Memory B cell (primary cell): ENCODE data around the gene ELP4.
"Not testable (repeated sequence)": the region's sequence is repeated elsewhere in the genome, so short reads cannot be mapped to it uniquely, and the experiment has no call there.

Experiments
- ATAC-seq: fragments of 150-1000 bp; cut with Tn5 transposase; 2 replicates; pipeline ENCODE4 v1.10.0; 2021; ENCODE audit warnings: low read depth, mild to moderate bottlenecking, moderate library complexity
- DNase-seq, 2 donors: peaks; one replicate each; pipeline ENCODE4 v3.0.0; 2022; ENCODE audit warnings: low spot score in 2 of 2
- H3K27ac Mint-ChIP-seq: one replicate; pipeline ENCODE4 v1.8.0; 2022; ENCODE audit warnings: mild to moderate bottlenecking, moderate library complexity, mixed read lengths
- H3K27me3 Mint-ChIP-seq: one replicate; pipeline ENCODE4 v1.8.0; 2022; ENCODE audit warnings: mixed read lengths
- H3K36me3 Mint-ChIP-seq: one replicate; pipeline ENCODE4 v1.8.0; 2022; ENCODE audit warnings: mild to moderate bottlenecking, mixed read lengths
- H3K4me1 Mint-ChIP-seq: one replicate; pipeline ENCODE4 v1.8.0; 2022; ENCODE audit warnings: mixed read lengths
- H3K4me3 Mint-ChIP-seq: one replicate; pipeline ENCODE4 v1.8.0; 2022; ENCODE audit warnings: mild to moderate bottlenecking, moderate library complexity, mixed read lengths
- H3K9me3 Mint-ChIP-seq: one replicate; pipeline ENCODE4 v1.8.0; 2022; ENCODE audit warnings: mixed read lengths

Gene ELP4

DNA sequence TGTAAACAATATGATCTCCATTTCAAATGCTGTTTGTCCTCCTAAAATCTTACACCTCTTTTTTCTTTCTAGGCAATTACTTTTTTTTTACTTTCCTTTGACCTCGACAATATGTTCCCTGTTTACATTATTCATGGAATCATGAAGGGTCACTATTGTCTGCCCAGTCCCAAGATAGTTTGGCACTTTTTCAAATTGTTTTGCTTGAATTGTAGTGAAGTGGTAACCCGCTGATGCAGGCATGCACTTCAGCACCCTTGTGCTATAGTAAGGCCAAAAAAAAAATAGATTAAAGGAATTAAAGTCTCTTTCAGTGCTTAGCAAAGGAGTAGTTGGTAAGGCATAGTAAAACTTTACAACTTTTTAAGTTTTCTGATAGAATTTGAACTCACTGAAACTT lies 210.7 kb downstream of the ELP4 start:
- Mint-ChIP-seq H3K27ac (no peak overlapping the region), H3K4me3 (no peak overlapping the region), H3K9me3 (no peaks in the 10 kb centered on the region), H3K4me1 (no peaks in the 10 kb centered on the region), H3K27me3 (no peaks in the 10 kb centered on the region), H3K36me3 (peaks cover 9% of the 10 kb centered on the region)
- no peak for ATAC-seq
- no peak for DNase-seq

- no peak overlapping the region for H3K27ac Mint-ChIP-seq
- H3K9me3 Mint-ChIP-seq: no peaks in the 10 kb centered on the region
- ATAC-seq: no peak
- no peaks in the 10 kb centered on the region for H3K27me3 Mint-ChIP-seq
- peaks cover 12% of the 10 kb centered on the region for H3K36me3 Mint-ChIP-seq
- no peak for DNase-seq
- no peaks in the 10 kb centered on the region for H3K4me1 Mint-ChIP-seq
- no peak overlapping the region for H3K4me3 Mint-ChIP-seq
These were observed 211.3 kb downstream of the ELP4 start for GRCh38 chr11:31720671-31721365.

GRCh38 chr11:31722754-31723153 lies 213.2 kb downstream of the ELP4 start:
- Mint-ChIP-seq H3K27me3 (no peaks in the 10 kb centered on the region), H3K4me1 (no peaks in the 10 kb centered on the region), H3K9me3 (no peaks in the 10 kb centered on the region), H3K4me3 (no peak overlapping the region), H3K27ac (no peak overlapping the region), H3K36me3 (peaks cover 16% of the 10 kb centered on the region)
- no peak for ATAC-seq
- DNase-seq: no peak

GRCh38 chr11:31725176-31725575 lies 215.6 kb downstream of the ELP4 start:
- ATAC-seq (no peak), DNase-seq (no peak)
- Mint-ChIP-seq H3K27me3 (no peaks in the 10 kb centered on the region), H3K4me3 (no peak overlapping the region), H3K9me3 (no peaks in the 10 kb centered on the region), H3K27ac (no peak overlapping the region), H3K36me3 (peaks cover 18% of the 10 kb centered on the region), H3K4me1 (no peaks in the 10 kb centered on the region)

- DNase-seq (no peak), ATAC-seq (no peak)
- Mint-ChIP-seq H3K27ac (no peak overlapping the region), H3K9me3 (peaks cover 6% of the 10 kb centered on the region), H3K36me3 (peaks cover 32% of the 10 kb centered on the region), H3K4me1 (no peaks in the 10 kb centered on the region), H3K4me3 (no peak overlapping the region), H3K27me3 (no peaks in the 10 kb centered on the region)
These were observed 218.9 kb downstream of the ELP4 start for GRCh38 chr11:31728432-31728831.

- Mint-ChIP-seq H3K4me3 (no peak overlapping the region), H3K36me3 (peaks cover 10% of the 10 kb centered on the region), H3K9me3 (peaks cover 12% of the 10 kb centered on the region), H3K27me3 (no peaks in the 10 kb centered on the region), H3K4me1 (no peaks in the 10 kb centered on the region), H3K27ac (no peak overlapping the region)
- no peak for ATAC-seq
- no peak for DNase-seq
These were observed 230.6 kb downstream of the ELP4 start for GRCh38 chr11:31740131-31740530.

- not testable (repeated sequence) for H3K27ac Mint-ChIP-seq, H3K4me1 Mint-ChIP-seq, H3K36me3 Mint-ChIP-seq, DNase-seq, H3K4me3 Mint-ChIP-seq, H3K27me3 Mint-ChIP-seq, ATAC-seq
- H3K9me3 Mint-ChIP-seq: peaks cover 11% of the 10 kb centered on the region
These were observed 231.3 kb downstream of the ELP4 start for GRCh38 chr11:31740731-31741368.

- no peak overlapping the region for H3K27ac Mint-ChIP-seq
These were observed 238.0 kb downstream of the ELP4 start for GRCh38 chr11:31747581-31747980.

DNA sequence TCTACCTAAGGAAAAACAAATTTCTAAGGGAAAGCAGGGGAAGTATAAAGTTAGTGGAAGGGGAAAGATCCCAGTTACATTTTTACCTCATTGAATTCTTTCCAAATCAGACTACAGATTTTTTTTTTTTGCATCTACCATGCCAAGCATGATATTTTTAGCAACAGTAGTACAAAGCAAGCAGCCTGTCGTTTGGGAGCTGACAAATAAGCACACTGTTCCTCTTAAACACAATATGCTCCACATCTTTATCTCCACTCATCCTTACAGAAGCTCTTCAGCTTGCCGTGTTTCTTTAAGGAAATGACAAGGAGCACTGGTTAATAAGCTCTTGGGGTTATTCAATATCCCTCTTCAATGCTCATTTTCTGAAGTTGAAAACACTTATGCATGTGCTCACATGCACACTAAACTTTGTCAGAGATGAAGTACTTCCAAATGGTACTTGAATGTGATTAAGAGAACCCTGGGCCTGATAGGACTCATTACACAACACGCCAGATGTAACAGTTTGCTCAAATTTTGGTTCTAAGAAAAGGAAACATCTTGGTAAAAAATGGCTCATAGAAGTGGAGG lies 247.8 kb downstream of the ELP4 start:
- no peak for ATAC-seq
- H3K27me3 Mint-ChIP-seq: no peaks in the 10 kb centered on the region
- H3K4me3 Mint-ChIP-seq: no peak overlapping the region
- no peaks in the 10 kb centered on the region for H3K9me3 Mint-ChIP-seq
- no peak for DNase-seq
- H3K36me3 Mint-ChIP-seq: peaks cover 6% of the 10 kb centered on the region
- no peak overlapping the region for H3K27ac Mint-ChIP-seq
- no peaks in the 10 kb centered on the region for H3K4me1 Mint-ChIP-seq

More at GRCh38 chr11:31747581-31747980, 238.0 kb downstream of the ELP4 start:
- Mint-ChIP-seq H3K4me3 (no peak overlapping the region), H3K36me3 (peaks cover 14% of the 10 kb centered on the region), H3K27me3 (no peaks in the 10 kb centered on the region), H3K4me1 (no peaks in the 10 kb centered on the region), H3K9me3 (peaks cover 6% of the 10 kb centered on the region)
- no peak for ATAC-seq
- no peak for DNase-seq

GRCh38 chr11:31761636-31762035 lies 252.1 kb downstream of the ELP4 start:
- H3K36me3 Mint-ChIP-seq: no peaks in the 10 kb centered on the region
- H3K4me1 Mint-ChIP-seq: no peaks in the 10 kb centered on the region
- H3K4me3 Mint-ChIP-seq: no peak overlapping the region
- ATAC-seq: no peak
- no peaks in the 10 kb centered on the region for H3K27me3 Mint-ChIP-seq
- DNase-seq: no peak
- H3K9me3 Mint-ChIP-seq: no peaks in the 10 kb centered on the region
- H3K27ac Mint-ChIP-seq: no peak overlapping the region

DNA sequence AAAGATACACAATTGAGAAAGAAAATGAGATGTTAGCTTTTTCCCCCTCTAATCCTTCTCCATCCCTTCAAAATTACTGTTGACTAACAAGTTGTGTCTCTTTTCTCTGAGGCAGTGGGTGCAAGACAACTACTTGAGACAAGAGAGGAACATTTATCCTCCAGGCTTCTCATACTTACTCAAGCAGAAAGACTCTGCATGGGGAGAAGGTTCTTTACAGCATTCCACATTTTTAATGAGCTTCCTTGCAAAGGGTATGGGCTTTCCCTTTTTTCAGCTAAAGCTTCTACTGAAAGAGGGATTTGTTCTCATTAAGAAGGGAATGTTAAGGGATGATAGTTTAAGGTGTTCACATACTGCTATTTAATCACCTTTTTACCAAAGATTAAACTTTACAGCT lies 253.7 kb downstream of the ELP4 start:
- no peaks in the 10 kb centered on the region for H3K36me3 Mint-ChIP-seq
- no peak overlapping the region for H3K4me3 Mint-ChIP-seq
- no peak overlapping the region for H3K27ac Mint-ChIP-seq
- no peaks in the 10 kb centered on the region for H3K9me3 Mint-ChIP-seq
- DNase-seq: no peak
- no peak for ATAC-seq
- H3K27me3 Mint-ChIP-seq: no peaks in the 10 kb centered on the region
- H3K4me1 Mint-ChIP-seq: no peaks in the 10 kb centered on the region

- Mint-ChIP-seq H3K27ac (no peak overlapping the region), H3K36me3 (no peaks in the 10 kb centered on the region)
These were observed 254.7 kb downstream of the ELP4 start for GRCh38 chr11:31764261-31764660.

GRCh38 chr11:31764766-31765165 lies 255.2 kb downstream of the ELP4 start:
- H3K4me3 Mint-ChIP-seq: no peak overlapping the region
- H3K27me3 Mint-ChIP-seq: no peaks in the 10 kb centered on the region
- no peaks in the 10 kb centered on the region for H3K36me3 Mint-ChIP-seq
- no peak overlapping the region for H3K27ac Mint-ChIP-seq
- no peaks in the 10 kb centered on the region for H3K4me1 Mint-ChIP-seq
- ATAC-seq (no peak), DNase-seq (no peak)
- no peaks in the 10 kb centered on the region for H3K9me3 Mint-ChIP-seq

More at GRCh38 chr11:31764261-31764660, 254.7 kb downstream of the ELP4 start:
- H3K27me3 Mint-ChIP-seq: no peaks in the 10 kb centered on the region
- ATAC-seq (no peak), DNase-seq (no peak)
- H3K4me3 Mint-ChIP-seq: no peak overlapping the region
- no peaks in the 10 kb centered on the region for H3K4me1 Mint-ChIP-seq
- H3K9me3 Mint-ChIP-seq: no peaks in the 10 kb centered on the region

DNA sequence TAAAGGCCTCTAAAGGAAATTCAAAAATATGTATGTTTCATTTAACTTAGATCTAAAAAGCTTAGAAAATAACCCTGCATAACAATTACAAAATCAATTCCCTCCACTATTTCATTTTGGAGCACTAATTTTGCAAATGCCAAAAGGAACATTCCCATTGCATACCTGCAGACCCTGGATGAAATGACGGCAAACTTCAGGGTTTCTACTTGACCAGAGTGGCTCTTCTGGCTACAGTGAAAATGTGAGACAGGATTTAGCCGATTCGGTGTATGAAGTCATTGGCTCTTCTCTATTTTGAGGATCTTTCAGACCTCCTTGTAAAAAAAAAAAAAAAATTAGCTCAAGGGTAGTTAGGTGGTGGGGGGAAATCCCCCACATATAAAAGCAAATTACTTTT lies 257.5 kb downstream of the ELP4 start:
- Mint-ChIP-seq H3K27me3 (no peaks in the 10 kb centered on the region), H3K36me3 (peaks cover 3% of the 10 kb centered on the region), H3K27ac (no peak overlapping the region), H3K4me3 (no peak overlapping the region), H3K9me3 (no peaks in the 10 kb centered on the region), H3K4me1 (no peaks in the 10 kb centered on the region)
- DNase-seq (no peak), ATAC-seq (no peak)
